Thoracic aorta (tissue), 2 donors: Measurements from ENCODE around the gene ADGRG1. TPM values are rescaled to one million over a fixed set of nuclear protein-coding genes. Genes with fewer than 3 reads are reported as not detected.
A peak's percentile ranks its signal among the peaks of the same experiment; 100 is the strongest.
"Not testable (repeated sequence)": the region's sequence is repeated elsewhere in the genome, so short reads cannot be mapped to it uniquely, and the experiment has no call there.

Experiments used
- ATAC-seq: fragments of 150-250 bp; one replicate; pipeline ENCODE4 v1.8.0; 2017; ENCODE audit warnings: low read depth; ENCODE audit not compliant: insufficient number of reproducible peaks, low FRiP score
- DNase-seq: peaks from one replicate; pipeline ENCODE4 v3.0.0-alpha.2; 2020; ENCODE audit warnings: low spot score
- H3K27ac ChIP-seq, 2 donors: fragments of 200-600 bp; sonication (generic); 1 replicate in 1 of 2; 2 replicates in 1 of 2; pipeline ENCODE4 v1.5.1; 2016; ENCODE audit warnings: mild to moderate bottlenecking in 2 of 2, moderate library complexity in 2 of 2
- H3K27me3 ChIP-seq: fragments of 200-600 bp; sonication (generic); replicated peaks from 2 replicates; pipeline ENCODE4 v1.6.0; 2016; ENCODE audit warnings: mild to moderate bottlenecking; ENCODE audit not compliant: insufficient read depth
- H3K36me3 ChIP-seq: fragments of 200-600 bp; sonication (generic); one replicate; pipeline ENCODE4 v1.5.1; 2016
- H3K4me1 ChIP-seq, 2 donors: fragments of 200-600 bp; sonication (generic); 1 replicate in 1 of 2; 2 replicates in 1 of 2; pipeline versions ENCODE4 v1.5.1 to v1.6.0; 2016; ENCODE audit warnings: low read depth in 2 of 2, mild to moderate bottlenecking in 1 of 2; ENCODE audit not compliant: control insufficient read depth in 1 of 2
- H3K4me3 ChIP-seq: fragments of 200-600 bp; sonication (generic); 2 replicates; pipeline ENCODE4 v1.5.1; 2016; ENCODE audit warnings: mild to moderate bottlenecking
- H3K9me3 ChIP-seq: fragments of 200-600 bp; sonication (generic); 2 replicates; pipeline ENCODE4 v1.5.1; 2016
- CTCF ChIP-seq: fragments of 200-600 bp; sonication (generic); IDR thresholded peaks from one replicate; pipeline ENCODE4 v1.5.1; 2019; ENCODE audit warnings: antibody characterized with exemption
- total RNA-seq, 2 donors: library from RNA; depleted of rRNA; stranded (reverse); fragments of >200 nt; gene quantifications; one replicate each; pipeline versions ENCODE4 v1.1.0 to v1.2.3, GENCODE V29; 2016

The ADGRG1 gene
- total RNA-seq, 2 donors from 2014 or later: 5.4 to 79.1 TPM

GRCh38 chr16:57670196-57670595, 41.8 kb downstream of the ADGRG1 start:
- Histone ChIP-seq H3K27ac (no peak overlapping the region), H3K36me3 (no peaks in the 10 kb centered on the region), H3K4me1 (no peaks in the 10 kb centered on the region), H3K4me3 (no peak overlapping the region), H3K9me3 (no peaks in the 10 kb centered on the region), H3K27me3 (no peaks in the 10 kb centered on the region)
- DNase-seq: no peak
- ATAC-seq: no peak
- TF ChIP-seq CTCF: no peak

GRCh38 chr16:57671451-57671850, 43.0 kb downstream of the ADGRG1 start:
- H3K27me3 ChIP-seq, H3K27ac ChIP-seq, H3K4me3 ChIP-seq, H3K9me3 ChIP-seq, ATAC-seq, DNase-seq, H3K36me3 ChIP-seq, H3K4me1 ChIP-seq: not testable (repeated sequence)

- ATAC-seq (no peak), DNase-seq (no peak)
- H3K27me3 ChIP-seq: no peaks in the 10 kb centered on the region
- no peaks in the 10 kb centered on the region for H3K9me3 ChIP-seq
- no peak overlapping the region for H3K4me3 ChIP-seq
- H3K4me1 ChIP-seq: no peaks in the 10 kb centered on the region
- no peak for TF ChIP-seq CTCF
- no peaks in the 10 kb centered on the region for H3K36me3 ChIP-seq
- H3K27ac ChIP-seq: no peak overlapping the region
Observed at GRCh38 chr16:57672416-57672815, 44.0 kb downstream of the ADGRG1 start.

- TF ChIP-seq CTCF: no peak
- Histone ChIP-seq H3K9me3 (no peaks in the 10 kb centered on the region), H3K27me3 (no peaks in the 10 kb centered on the region), H3K27ac (no peak overlapping the region), H3K4me3 (no peak overlapping the region), H3K4me1 (no peaks in the 10 kb centered on the region), H3K36me3 (no peaks in the 10 kb centered on the region)
- DNase-seq: no peak
- no peak for ATAC-seq
Observed at GRCh38 chr16:57672824-57673223, 44.4 kb downstream of the ADGRG1 start.

- ATAC-seq (peak; percentile 11), DNase-seq (no peak)
- no peak for TF ChIP-seq CTCF
- H3K4me3 ChIP-seq: no peak overlapping the region
- H3K4me1 ChIP-seq: no peaks in the 10 kb centered on the region
- H3K27ac ChIP-seq: no peak overlapping the region
- no peaks in the 10 kb centered on the region for H3K36me3 ChIP-seq
- no peaks in the 10 kb centered on the region for H3K27me3 ChIP-seq
- no peaks in the 10 kb centered on the region for H3K9me3 ChIP-seq
Observed at GRCh38 chr16:57675741-57676551, 47.5 kb downstream of the ADGRG1 start.
